CD4-positive, alpha-beta T cell treated with Interleukin-6 at 100 ng/mL for 8 hours (primary cell): ENCODE data around the gene ACTR5.

Experiments used
- DNase-seq: peaks from one replicate; pipeline ENCODE4 v3.0.0-alpha.2; 2020; ENCODE audit warnings: mixed read lengths, low spot score

ACTR5 gene

GRCh38 chr20:38748097-38748860 lies at the start of gene ACTR5:
Gene ACTR5, plus strand, starts transcription at chr20:38748460. Its CDS starts 19 bp downstream, at chr20:38748479.
- peak; percentile 95 for DNase-seq

GRCh38 chr20:38698541-38698940 lies 49.7 kb upstream of the ACTR5 start:
- no peak for DNase-seq

GRCh38 chr20:38700141-38700540 lies 48.1 kb upstream of the ACTR5 start:
- DNase-seq, result no peak

GRCh38 chr20:38700926-38701325 lies 47.3 kb upstream of the ACTR5 start:
- no peak for DNase-seq

- DNase-seq, result no peak
Observed at GRCh38 chr20:38703526-38703925, 44.7 kb upstream of the ACTR5 start.

- DNase-seq, result no peak
Observed at GRCh38 chr20:38704136-38704535, 44.1 kb upstream of the ACTR5 start.

- no peak for DNase-seq
Observed at GRCh38 chr20:38706509-38706908, 41.8 kb upstream of the ACTR5 start.

GRCh38 chr20:38714308-38714707 lies 34.0 kb upstream of the ACTR5 start:
- no peak for DNase-seq

- DNase-seq, result no peak
Observed at GRCh38 chr20:38715646-38716045, 32.6 kb upstream of the ACTR5 start.

GRCh38 chr20:38722683-38723016 lies 25.6 kb upstream of the ACTR5 start:
- DNase-seq, result no peak

GRCh38 chr20:38723017-38723847 lies 25.0 kb upstream of the ACTR5 start:
- no peak for DNase-seq

GRCh38 chr20:38723848-38724625 lies 24.2 kb upstream of the ACTR5 start, which contains the start of gene SLC32A1:
Gene SLC32A1, plus strand, starts transcription at chr20:38724486. Its CDS starts 239 bp downstream, at chr20:38724725.
- no peak for DNase-seq

- no peak for DNase-seq
Observed at GRCh38 chr20:38724626-38725147, 23.6 kb upstream of the ACTR5 start.

- no peak for DNase-seq
Observed at GRCh38 chr20:38725148-38725901, 22.9 kb upstream of the ACTR5 start.

- peak; percentile 12 for DNase-seq
Observed at GRCh38 chr20:38725931-38726803, 22.1 kb upstream of the ACTR5 start.

GRCh38 chr20:38726804-38727606 lies 21.3 kb upstream of the ACTR5 start:
- DNase-seq, result no peak

- no peak for DNase-seq
Observed at GRCh38 chr20:38727607-38728190, 20.6 kb upstream of the ACTR5 start.

- DNase-seq, result no peak
Observed at GRCh38 chr20:38728191-38728781, 20.0 kb upstream of the ACTR5 start.
